HepG2 (cell line): ENCODE results near the gene BSN. TPM values are rescaled to one million over a fixed set of nuclear protein-coding genes. Genes with fewer than 3 reads are reported as not detected.

Experiments
- ETV5 ChIP-seq: IDR thresholded peaks from 2 replicates; pipeline ENCODE4 v1.6.1; 2018; ENCODE audit warnings: missing biosample characterization, missing genetic modification reagents, inconsistent platforms, borderline replicate concordance
- GTF2F1 ChIP-seq: fragments of 150-350 bp; IDR thresholded peaks from 2 replicates; pipeline ENCODE4 v1.6.1; 2014; ENCODE audit warnings: low read length
- HNRNPH1 ChIP-seq: fragments of 200-400 bp; formaldehyde crosslinking; optimal IDR thresholded peaks from 2 replicates; pipeline ENCODE3; 2017; ENCODE audit warnings: mild to moderate bottlenecking, low read depth, low read length
- NFKB2 ChIP-seq: sonication (generic); formaldehyde crosslinking; IDR thresholded peaks from 2 replicates; pipeline ENCODE4 v1.4.0; 2020; ENCODE audit warnings: missing genetic modification reagents, borderline replicate concordance
- RBM39 ChIP-seq: fragments of 200-400 bp; formaldehyde crosslinking; IDR thresholded peaks from one replicate; pipeline ENCODE4 v1.6.1; 2018; ENCODE audit warnings: antibody characterized with exemption, mild to moderate bottlenecking, low read depth, low read length; ENCODE audit not compliant: poor library complexity, severe bottlenecking
- REPIN1 ChIP-seq: sonication (generic); formaldehyde crosslinking; IDR thresholded peaks from 2 replicates; pipeline ENCODE4 v1.8.0; 2022; ENCODE audit warnings: missing genetic modification reagents, low read depth, mild to moderate bottlenecking, borderline replicate concordance
- TAF1 ChIP-seq: sonication (generic); formaldehyde crosslinking; IDR thresholded peaks from 2 replicates; pipeline ENCODE4 v1.4.0; 2020; ENCODE audit warnings: missing genetic modification reagents
- TARDBP ChIP-seq: sonication (generic); formaldehyde crosslinking; IDR thresholded peaks from 2 replicates; pipeline ENCODE4 v1.8.0; 2022; ENCODE audit warnings: mild to moderate bottlenecking, missing genetic modification reagents
- TOE1 ChIP-seq: sonication (generic); formaldehyde crosslinking; IDR thresholded peaks from 2 replicates; pipeline ENCODE4 v1.4.0; 2020; ENCODE audit warnings: mild to moderate bottlenecking, missing genetic modification reagents
- U2AF1 ChIP-seq: fragments of 200-400 bp; formaldehyde crosslinking; optimal IDR thresholded peaks from 2 replicates; pipeline ENCODE3; 2017; ENCODE audit warnings: mild to moderate bottlenecking, low read depth, low read length
- ZFP41 ChIP-seq: sonication (generic); formaldehyde crosslinking; IDR thresholded peaks from 2 replicates; pipeline ENCODE4 v1.4.0; 2020; ENCODE audit warnings: mild to moderate bottlenecking, missing genetic modification reagents, borderline replicate concordance
- ZNF121 ChIP-seq: sonication (generic); formaldehyde crosslinking; IDR thresholded peaks from 2 replicates; pipeline ENCODE4 v1.5.0; 2020; ENCODE audit warnings: mild to moderate bottlenecking, missing genetic modification reagents
- ZNF138 ChIP-seq: sonication (generic); formaldehyde crosslinking; IDR thresholded peaks from 2 replicates; pipeline ENCODE4 v1.5.0; 2020; ENCODE audit warnings: mild to moderate bottlenecking, low read depth, missing genetic modification reagents
- ZNF160 ChIP-seq: sonication (generic); formaldehyde crosslinking; IDR thresholded peaks from 2 replicates; pipeline ENCODE4 v1.8.0; 2022; ENCODE audit warnings: mild to moderate bottlenecking, inconsistent platforms, missing genetic modification reagents
- ZNF546 ChIP-seq: sonication (generic); formaldehyde crosslinking; conservative IDR thresholded peaks from 2 replicates; pipeline ENCODE4 v1.8.1; 2023; ENCODE audit warnings: mild to moderate bottlenecking, missing genetic modification reagents
- ZNF619 ChIP-seq: sonication (generic); formaldehyde crosslinking; IDR thresholded peaks from 2 replicates; pipeline ENCODE4 v1.4.0; 2020; ENCODE audit warnings: mild to moderate bottlenecking, missing genetic modification reagents
- ZNF883 ChIP-seq: sonication (generic); formaldehyde crosslinking; IDR thresholded peaks from 2 replicates; pipeline ENCODE4 v1.5.1; 2020; ENCODE audit warnings: mild to moderate bottlenecking, missing genetic modification reagents; ENCODE audit errors: not compliant biosample characterization
- polyA plus RNA-seq, 8 experiments: library from polyadenylated mRNA; depleted of rRNA in 3 of 8; stranded (reverse) in 7 of 8; unstranded in 1 of 8; fragments of >200 nt; fragmentation: Illumina TruSeq in 4 of 8; extraction: Trizol in 4 of 8; gene quantifications; 2 replicates each; pipeline versions ENCODE4 v1.2.1 to v1.2.3, GENCODE V29; 2011 to 2016; ENCODE audit warnings: low read depth in 4 of 8, missing spikeins in 1 of 8, mixed read lengths in 1 of 8; ENCODE audit not compliant: insufficient read depth in 1 of 8
- total RNA-seq, 5 experiments: library from RNA; depleted of rRNA; stranded (reverse); fragments of >200 nt; fragmentation: Illumina TruSeq; extraction: Trizol; gene quantifications; 2 replicates each; pipeline ENCODE4 v1.2.3, GENCODE V29; 2016; ENCODE audit warnings: low read depth in 1 of 5
- TF ChIP-seq, protein P1 (sequence below): sonication (generic); formaldehyde crosslinking; IDR thresholded peaks from 2 replicates; pipeline ENCODE4 v1.4.0; 2020; ENCODE audit warnings: missing genetic modification reagents, borderline replicate concordance
- TF ChIP-seq, protein P2 (sequence below): sonication (generic); formaldehyde crosslinking; IDR thresholded peaks from 2 replicates; pipeline ENCODE4 v1.4.0; 2020; ENCODE audit warnings: missing genetic modification reagents
- TF ChIP-seq, protein P3 (sequence below): sonication (generic); formaldehyde crosslinking; IDR thresholded peaks from 2 replicates; pipeline ENCODE4 v1.4.0; 2020; ENCODE audit warnings: missing genetic modification reagents
- TF ChIP-seq, protein P4 (sequence below): fragments of 450-650 bp; IDR thresholded peaks from 2 replicates; pipeline ENCODE4 v1.6.1; 2017

Gene BSN
- total and polyA plus RNA-seq, 2 of the 13 experiments (the other 11 are each of a cell fraction or from before 2014, with no cell fraction given), result 0.42 to 0.86 TPM

DNA sequence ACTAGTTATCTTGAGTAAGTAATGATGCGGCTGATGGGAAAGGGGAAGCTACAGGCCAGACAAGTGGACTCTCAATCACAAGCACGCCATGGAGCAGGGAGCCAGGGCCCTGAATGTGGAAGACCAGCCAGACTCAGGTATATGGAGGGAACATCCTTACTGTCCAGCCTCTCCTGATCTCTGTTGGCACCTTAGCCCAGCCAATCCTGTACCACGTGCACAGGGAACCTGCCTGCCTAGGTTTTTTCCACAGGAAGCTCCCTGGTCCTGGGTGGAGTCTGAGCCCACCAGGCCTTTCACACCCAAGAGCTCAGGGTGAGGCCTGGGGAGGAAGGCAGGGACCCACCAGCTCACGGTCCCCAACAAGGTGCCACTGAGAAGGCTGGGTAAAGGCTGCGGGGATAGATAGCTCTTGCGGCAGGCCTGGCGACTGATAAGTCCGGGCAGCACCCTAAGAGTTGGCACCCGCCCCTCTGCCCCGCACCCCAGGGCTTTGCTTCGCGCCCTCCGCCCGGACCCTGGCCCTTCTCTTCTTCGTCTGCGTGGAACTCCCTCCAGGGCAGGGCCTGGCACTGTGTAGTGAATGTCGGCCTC is 118.9 kb downstream of the BSN start (continued):
- peak; percentile 68; the same call in 1 of the 2 replicates for TF ChIP-seq ZFP41 (CRISPR knock-in tag)
- TF ChIP-seq ETV5 (CRISPR knock-in tag), result peak; percentile 35; the same call in 1 of the 2 replicates
- TF ChIP-seq NFKB2 (CRISPR knock-in tag), result 0 out of 2 replicates have a peak, but pooled peaks have one; percentile 38
- 0 out of 2 replicates have a peak, but pooled peaks have one; percentile 27 for TF ChIP-seq ZNF546 (CRISPR knock-in tag)
- TF ChIP-seq, protein P1, sequence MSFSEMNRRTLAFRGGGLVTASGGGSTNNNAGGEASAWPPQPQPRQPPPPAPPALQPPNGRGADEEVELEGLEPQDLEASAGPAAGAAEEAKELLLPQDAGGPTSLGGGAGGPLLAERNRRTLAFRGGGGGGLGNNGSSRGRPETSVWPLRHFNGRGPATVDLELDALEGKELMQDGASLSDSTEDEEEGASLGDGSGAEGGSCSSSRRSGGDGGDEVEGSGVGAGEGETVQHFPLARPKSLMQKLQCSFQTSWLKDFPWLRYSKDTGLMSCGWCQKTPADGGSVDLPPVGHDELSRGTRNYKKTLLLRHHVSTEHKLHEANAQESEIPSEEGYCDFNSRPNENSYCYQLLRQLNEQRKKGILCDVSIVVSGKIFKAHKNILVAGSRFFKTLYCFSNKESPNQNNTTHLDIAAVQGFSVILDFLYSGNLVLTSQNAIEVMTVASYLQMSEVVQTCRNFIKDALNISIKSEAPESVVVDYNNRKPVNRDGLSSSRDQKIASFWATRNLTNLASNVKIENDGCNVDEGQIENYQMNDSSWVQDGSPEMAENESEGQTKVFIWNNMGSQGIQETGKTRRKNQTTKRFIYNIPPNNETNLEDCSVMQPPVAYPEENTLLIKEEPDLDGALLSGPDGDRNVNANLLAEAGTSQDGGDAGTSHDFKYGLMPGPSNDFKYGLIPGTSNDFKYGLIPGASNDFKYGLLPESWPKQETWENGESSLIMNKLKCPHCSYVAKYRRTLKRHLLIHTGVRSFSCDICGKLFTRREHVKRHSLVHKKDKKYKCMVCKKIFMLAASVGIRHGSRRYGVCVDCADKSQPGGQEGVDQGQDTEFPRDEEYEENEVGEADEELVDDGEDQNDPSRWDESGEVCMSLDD, result peak; percentile 51; the same call in 1 of the 2 replicates
- TF ChIP-seq, protein P2, sequence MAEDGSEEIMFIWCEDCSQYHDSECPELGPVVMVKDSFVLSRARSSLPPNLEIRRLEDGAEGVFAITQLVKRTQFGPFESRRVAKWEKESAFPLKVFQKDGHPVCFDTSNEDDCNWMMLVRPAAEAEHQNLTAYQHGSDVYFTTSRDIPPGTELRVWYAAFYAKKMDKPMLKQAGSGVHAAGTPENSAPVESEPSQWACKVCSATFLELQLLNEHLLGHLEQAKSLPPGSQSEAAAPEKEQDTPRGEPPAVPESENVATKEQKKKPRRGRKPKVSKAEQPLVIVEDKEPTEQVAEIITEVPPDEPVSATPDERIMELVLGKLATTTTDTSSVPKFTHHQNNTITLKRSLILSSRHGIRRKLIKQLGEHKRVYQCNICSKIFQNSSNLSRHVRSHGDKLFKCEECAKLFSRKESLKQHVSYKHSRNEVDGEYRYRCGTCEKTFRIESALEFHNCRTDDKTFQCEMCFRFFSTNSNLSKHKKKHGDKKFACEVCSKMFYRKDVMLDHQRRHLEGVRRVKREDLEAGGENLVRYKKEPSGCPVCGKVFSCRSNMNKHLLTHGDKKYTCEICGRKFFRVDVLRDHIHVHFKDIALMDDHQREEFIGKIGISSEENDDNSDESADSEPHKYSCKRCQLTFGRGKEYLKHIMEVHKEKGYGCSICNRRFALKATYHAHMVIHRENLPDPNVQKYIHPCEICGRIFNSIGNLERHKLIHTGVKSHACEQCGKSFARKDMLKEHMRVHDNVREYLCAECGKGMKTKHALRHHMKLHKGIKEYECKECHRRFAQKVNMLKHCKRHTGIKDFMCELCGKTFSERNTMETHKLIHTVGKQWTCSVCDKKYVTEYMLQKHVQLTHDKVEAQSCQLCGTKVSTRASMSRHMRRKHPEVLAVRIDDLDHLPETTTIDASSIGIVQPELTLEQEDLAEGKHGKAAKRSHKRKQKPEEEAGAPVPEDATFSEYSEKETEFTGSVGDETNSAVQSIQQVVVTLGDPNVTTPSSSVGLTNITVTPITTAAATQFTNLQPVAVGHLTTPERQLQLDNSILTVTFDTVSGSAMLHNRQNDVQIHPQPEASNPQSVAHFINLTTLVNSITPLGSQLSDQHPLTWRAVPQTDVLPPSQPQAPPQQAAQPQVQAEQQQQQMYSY (CRISPR knock-in tag), result no peak
- TF ChIP-seq HNRNPH1, result peak; percentile 19
- no peak; the same call in 1 of the 2 replicates for TF ChIP-seq ZNF138 (CRISPR knock-in tag)
- peak; percentile 24; the same call in 1 of the 2 replicates for TF ChIP-seq TOE1 (CRISPR knock-in tag)
- TF ChIP-seq, protein P3, sequence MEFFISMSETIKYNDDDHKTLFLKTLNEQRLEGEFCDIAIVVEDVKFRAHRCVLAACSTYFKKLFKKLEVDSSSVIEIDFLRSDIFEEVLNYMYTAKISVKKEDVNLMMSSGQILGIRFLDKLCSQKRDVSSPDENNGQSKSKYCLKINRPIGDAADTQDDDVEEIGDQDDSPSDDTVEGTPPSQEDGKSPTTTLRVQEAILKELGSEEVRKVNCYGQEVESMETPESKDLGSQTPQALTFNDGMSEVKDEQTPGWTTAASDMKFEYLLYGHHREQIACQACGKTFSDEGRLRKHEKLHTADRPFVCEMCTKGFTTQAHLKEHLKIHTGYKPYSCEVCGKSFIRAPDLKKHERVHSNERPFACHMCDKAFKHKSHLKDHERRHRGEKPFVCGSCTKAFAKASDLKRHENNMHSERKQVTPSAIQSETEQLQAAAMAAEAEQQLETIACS, result 0 out of 2 replicates have a peak, but pooled peaks have one; percentile 49
- peak; percentile 59; the same call in 1 of the 2 replicates for TF ChIP-seq TAF1 (CRISPR knock-in tag)
- TF ChIP-seq ZNF160 (CRISPR knock-in tag), result 0 out of 2 replicates have a peak, but pooled peaks have one; percentile 23
- TF ChIP-seq, protein P4, sequence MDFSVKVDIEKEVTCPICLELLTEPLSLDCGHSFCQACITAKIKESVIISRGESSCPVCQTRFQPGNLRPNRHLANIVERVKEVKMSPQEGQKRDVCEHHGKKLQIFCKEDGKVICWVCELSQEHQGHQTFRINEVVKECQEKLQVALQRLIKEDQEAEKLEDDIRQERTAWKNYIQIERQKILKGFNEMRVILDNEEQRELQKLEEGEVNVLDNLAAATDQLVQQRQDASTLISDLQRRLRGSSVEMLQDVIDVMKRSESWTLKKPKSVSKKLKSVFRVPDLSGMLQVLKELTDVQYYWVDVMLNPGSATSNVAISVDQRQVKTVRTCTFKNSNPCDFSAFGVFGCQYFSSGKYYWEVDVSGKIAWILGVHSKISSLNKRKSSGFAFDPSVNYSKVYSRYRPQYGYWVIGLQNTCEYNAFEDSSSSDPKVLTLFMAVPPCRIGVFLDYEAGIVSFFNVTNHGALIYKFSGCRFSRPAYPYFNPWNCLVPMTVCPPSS, result no peak
- 0 out of 2 replicates have a peak, but pooled peaks have one; percentile 37 for TF ChIP-seq REPIN1
- TF ChIP-seq GTF2F1, result no peak
- no peak for TF ChIP-seq ZNF619 (CRISPR knock-in tag)
- peak; percentile 55; the same call in 1 of the 2 replicates for TF ChIP-seq TARDBP (CRISPR knock-in tag)
- peak; percentile 22 for TF ChIP-seq ZNF883 (CRISPR knock-in tag)
- TF ChIP-seq RBM39, result no peak
- peak; percentile 30 for TF ChIP-seq U2AF1
- TF ChIP-seq ZNF121, result no peak
